Nephron (organoid): ENCODE measurements around the gene EEF1G.

ENCODE experiments used
- H3K27ac Mint-ChIP-seq, 3 experiments: 2 replicates each; pipeline ENCODE4 v1.8.0; 2020; ENCODE audit warnings: mixed read lengths in 3 of 3, mild to moderate bottlenecking in 2 of 3, moderate library complexity in 1 of 3
- H3K27me3 Mint-ChIP-seq: 2 replicates; pipeline ENCODE4 v1.8.0; 2021; ENCODE audit warnings: low read depth, mild to moderate bottlenecking, moderate library complexity, mixed read lengths
- H3K36me3 Mint-ChIP-seq: 2 replicates; pipeline ENCODE4 v1.8.0; 2020; ENCODE audit warnings: low read depth, mixed read lengths
- H3K4me1 Mint-ChIP-seq: 2 replicates; pipeline ENCODE4 v1.8.0; 2020; ENCODE audit warnings: mixed read lengths
- H3K4me3 Mint-ChIP-seq, 3 experiments: 2 replicates each; pipeline ENCODE4 v1.8.0; 2020; ENCODE audit warnings: mild to moderate bottlenecking in 3 of 3, mixed read lengths in 3 of 3, moderate library complexity in 2 of 3
- H3K9me3 Mint-ChIP-seq: 2 replicates; pipeline ENCODE4 v1.8.0; 2020; ENCODE audit warnings: mixed read lengths
- TF ChIP-seq, protein P1 (sequence below), 3 experiments: fragments of 200-600 bp; sonication (generic); IDR thresholded peaks; one replicate each; pipeline ENCODE4 v1.5.0; 2021; ENCODE audit warnings: antibody characterized with exemption in 3 of 3; ENCODE audit not compliant: unreplicated experiment in 3 of 3

EEF1G gene

DNA sequence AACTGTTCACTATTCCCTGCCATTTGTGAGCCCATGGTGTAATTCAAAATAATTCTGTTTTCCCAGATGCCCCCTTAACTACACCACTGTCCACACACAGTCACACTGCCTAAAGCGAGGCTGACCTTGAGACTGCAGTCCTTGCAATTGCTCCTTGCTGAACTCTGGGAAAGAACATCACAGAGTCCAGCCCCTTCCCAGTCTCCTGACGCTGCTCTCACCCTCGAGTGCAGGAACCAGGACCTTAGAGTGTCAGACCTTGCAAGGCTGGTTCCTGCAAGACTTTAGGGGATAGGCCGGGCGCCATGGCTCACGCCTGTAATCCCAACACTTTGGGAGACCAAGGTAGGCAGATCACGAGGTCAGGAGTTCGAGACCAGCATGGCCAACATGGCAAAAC, 60.7 kb downstream of the EEF1G start:
- Mint-ChIP-seq H3K4me3 (no peak overlapping the region), H3K27me3 (peaks cover 5% of the 10 kb centered on the region), H3K36me3 (peaks cover 29% of the 10 kb centered on the region), H3K4me1 (peaks cover 11% of the 10 kb centered on the region), H3K27ac (no peak overlapping the region), H3K9me3 (no peaks in the 10 kb centered on the region)
- TF ChIP-seq, protein P1, sequence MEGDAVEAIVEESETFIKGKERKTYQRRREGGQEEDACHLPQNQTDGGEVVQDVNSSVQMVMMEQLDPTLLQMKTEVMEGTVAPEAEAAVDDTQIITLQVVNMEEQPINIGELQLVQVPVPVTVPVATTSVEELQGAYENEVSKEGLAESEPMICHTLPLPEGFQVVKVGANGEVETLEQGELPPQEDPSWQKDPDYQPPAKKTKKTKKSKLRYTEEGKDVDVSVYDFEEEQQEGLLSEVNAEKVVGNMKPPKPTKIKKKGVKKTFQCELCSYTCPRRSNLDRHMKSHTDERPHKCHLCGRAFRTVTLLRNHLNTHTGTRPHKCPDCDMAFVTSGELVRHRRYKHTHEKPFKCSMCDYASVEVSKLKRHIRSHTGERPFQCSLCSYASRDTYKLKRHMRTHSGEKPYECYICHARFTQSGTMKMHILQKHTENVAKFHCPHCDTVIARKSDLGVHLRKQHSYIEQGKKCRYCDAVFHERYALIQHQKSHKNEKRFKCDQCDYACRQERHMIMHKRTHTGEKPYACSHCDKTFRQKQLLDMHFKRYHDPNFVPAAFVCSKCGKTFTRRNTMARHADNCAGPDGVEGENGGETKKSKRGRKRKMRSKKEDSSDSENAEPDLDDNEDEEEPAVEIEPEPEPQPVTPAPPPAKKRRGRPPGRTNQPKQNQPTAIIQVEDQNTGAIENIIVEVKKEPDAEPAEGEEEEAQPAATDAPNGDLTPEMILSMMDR (IDR thresholded peaks at IDR 0.05; ENCODE audit: unreplicated experiment in 3 of 3) = no peak
